DND-41 (cell line): ENCODE data around the gene ZSWIM6.

Source experiments
- ATAC-seq: fragments of 200-7000 bp; cut with Tn5 transposase; 3 replicates; pipeline ENCODE4 v1.9.1; 2021; ENCODE audit warnings: low read depth; ENCODE audit not compliant: insufficient read depth
- DNase-seq: peaks from one replicate; pipeline ENCODE4 v3.0.0-alpha.2; 2020
- H2AFZ ChIP-seq: 2 replicates; pipeline ENCODE4 v1.6.0; 2012; ENCODE audit warnings: low read depth, low read length
- H3K27ac ChIP-seq: 2 replicates; pipeline ENCODE4 v1.5.1; 2012; ENCODE audit warnings: low read length, inconsistent platforms
- H3K27me3 ChIP-seq: fragments of 200-600 bp; sonication (generic); 2 replicates; pipeline ENCODE4 v1.6.0; 2012; ENCODE audit warnings: low read length, mild to moderate bottlenecking, inconsistent platforms; ENCODE audit not compliant: insufficient read depth, poor library complexity
- H3K36me3 ChIP-seq: 2 replicates; pipeline ENCODE4 v1.5.1; 2012; ENCODE audit warnings: low read length, inconsistent platforms; ENCODE audit not compliant: insufficient read depth
- H3K4me1 ChIP-seq: 2 replicates; pipeline ENCODE4 v1.5.1; 2012; ENCODE audit warnings: mild to moderate bottlenecking, low read length; ENCODE audit not compliant: insufficient read depth
- H3K4me2 ChIP-seq: 2 replicates; pipeline ENCODE4 v1.6.0; 2012; ENCODE audit warnings: mild to moderate bottlenecking, moderate library complexity, low read length, inconsistent platforms; ENCODE audit not compliant: insufficient read depth
- H3K4me3 ChIP-seq, 2 experiments: fragments of 200-600 bp in 1 of 2; shearing (Covaris generic) in 1 of 2; 2 replicates each; pipeline ENCODE4 v1.5.1; 2012 to 2016; ENCODE audit warnings: inconsistent platforms in 2 of 2, low read length in 2 of 2, mild to moderate bottlenecking in 2 of 2, low read depth in 1 of 2, moderate library complexity in 1 of 2
- H3K79me2 ChIP-seq: 2 replicates; pipeline ENCODE4 v1.6.0; 2012; ENCODE audit warnings: low read length, inconsistent platforms; ENCODE audit not compliant: insufficient read depth
- H3K9ac ChIP-seq: 2 replicates; pipeline ENCODE4 v1.6.0; 2012; ENCODE audit warnings: low read depth, mild to moderate bottlenecking, inconsistent platforms, low read length, moderate library complexity
- H3K9me3 ChIP-seq: 2 replicates; pipeline ENCODE4 v1.5.1; 2012; ENCODE audit warnings: low read length, moderate library complexity, mild to moderate bottlenecking, inconsistent platforms; ENCODE audit not compliant: insufficient read depth, severe bottlenecking
- H4K20me1 ChIP-seq: 2 replicates; pipeline ENCODE4 v1.6.0; 2012; ENCODE audit warnings: low read length; ENCODE audit not compliant: insufficient read depth
- CTCF ChIP-seq: IDR thresholded peaks from 2 replicates; pipeline ENCODE4 v1.5.1; 2012; ENCODE audit warnings: borderline replicate concordance, low read length, moderate library complexity, mild to moderate bottlenecking; ENCODE audit not compliant: poor library complexity, severe bottlenecking; ENCODE audit errors: extremely low read depth
- EZH2 ChIP-seq: IDR thresholded peaks from 3 replicates; pipeline ENCODE4 v1.6.1; 2012; ENCODE audit warnings: borderline replicate concordance, low read depth, mild to moderate bottlenecking, moderate library complexity, low read length, inconsistent platforms; ENCODE audit not compliant: severe bottlenecking

ZSWIM6 gene

DNA sequence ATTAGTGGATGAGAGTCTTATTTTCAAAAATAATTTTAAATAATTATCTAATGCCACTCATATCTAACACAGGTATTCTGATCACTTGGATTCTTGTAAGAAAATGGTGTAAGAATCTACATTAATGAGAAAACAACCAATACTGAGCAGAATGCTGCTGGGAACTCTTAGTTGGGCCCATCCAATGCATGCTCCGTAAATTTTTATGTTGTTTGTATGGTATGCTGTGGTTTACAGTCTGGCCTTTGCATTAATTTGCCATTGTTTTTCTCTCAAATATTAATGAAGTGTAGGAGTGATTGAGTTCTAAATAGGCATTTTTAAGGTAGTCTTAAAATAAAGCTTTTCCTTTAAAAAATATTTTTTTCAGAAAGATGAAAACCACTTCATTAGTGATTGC, 133.4 kb downstream of the ZSWIM6 start:
- Histone ChIP-seq H3K9me3 (no peaks in the 10 kb centered on the region), H3K4me1 (no peaks in the 10 kb centered on the region), H3K4me2 (no peak overlapping the region), H3K27me3 (no peaks in the 10 kb centered on the region), H4K20me1 (no peaks in the 10 kb centered on the region), H3K4me3 (no peak overlapping the region), H3K27ac (no peak overlapping the region), H3K36me3 (no peaks in the 10 kb centered on the region), H3K9ac (no peak overlapping the region), H2AFZ (no peak overlapping the region), H3K79me2 (no peaks in the 10 kb centered on the region)
- DNase-seq (no peak), ATAC-seq (no peak)
- no peak for TF ChIP-seq EZH2

DNA sequence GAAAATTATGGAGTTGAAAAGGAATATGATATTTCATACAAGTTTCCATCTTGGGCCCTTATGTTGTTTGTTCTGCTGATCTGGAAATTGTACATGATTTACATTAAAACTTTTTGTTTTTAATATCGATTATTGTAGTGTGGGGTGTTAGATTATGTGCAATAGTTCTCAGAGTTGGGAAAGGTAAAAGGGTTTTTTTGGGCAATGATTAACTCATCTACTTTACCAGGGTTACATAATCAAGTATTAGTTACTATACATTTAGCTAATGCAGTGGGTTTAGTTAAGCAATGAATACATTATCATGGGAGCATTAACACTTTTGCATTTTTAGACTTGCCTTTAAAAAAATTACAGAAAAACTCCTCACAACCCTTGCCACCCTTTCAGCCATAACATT, 134.0 kb downstream of the ZSWIM6 start:
- Histone ChIP-seq H3K4me1 (no peaks in the 10 kb centered on the region), H3K36me3 (no peaks in the 10 kb centered on the region), H3K4me3 (no peak overlapping the region), H3K27ac (no peak overlapping the region), H3K79me2 (no peaks in the 10 kb centered on the region), H3K27me3 (no peaks in the 10 kb centered on the region), H3K9ac (no peak overlapping the region), H4K20me1 (no peaks in the 10 kb centered on the region), H3K4me2 (no peak overlapping the region), H2AFZ (no peak overlapping the region), H3K9me3 (no peaks in the 10 kb centered on the region)
- no peak for TF ChIP-seq EZH2
- TF ChIP-seq CTCF, result no peak
- no peak for DNase-seq
- no peak for ATAC-seq

- no peaks in the 10 kb centered on the region for H3K27me3 ChIP-seq
- H4K20me1 ChIP-seq, result no peaks in the 10 kb centered on the region
- ATAC-seq, result no peak
- no peak overlapping the region for H3K4me3 ChIP-seq
- TF ChIP-seq CTCF (no peak), EZH2 (no peak)
- DNase-seq, result no peak
- no peaks in the 10 kb centered on the region for H3K79me2 ChIP-seq
- H3K9ac ChIP-seq, result no peak overlapping the region
- H3K9me3 ChIP-seq, result no peaks in the 10 kb centered on the region
- H3K4me2 ChIP-seq, result no peak overlapping the region
- no peaks in the 10 kb centered on the region for H3K36me3 ChIP-seq
- no peak overlapping the region for H3K27ac ChIP-seq
- no peaks in the 10 kb centered on the region for H3K4me1 ChIP-seq
- no peak overlapping the region for H2AFZ ChIP-seq
Measured at GRCh38 chr5:61467766-61468482, 135.9 kb downstream of the ZSWIM6 start.

DNA sequence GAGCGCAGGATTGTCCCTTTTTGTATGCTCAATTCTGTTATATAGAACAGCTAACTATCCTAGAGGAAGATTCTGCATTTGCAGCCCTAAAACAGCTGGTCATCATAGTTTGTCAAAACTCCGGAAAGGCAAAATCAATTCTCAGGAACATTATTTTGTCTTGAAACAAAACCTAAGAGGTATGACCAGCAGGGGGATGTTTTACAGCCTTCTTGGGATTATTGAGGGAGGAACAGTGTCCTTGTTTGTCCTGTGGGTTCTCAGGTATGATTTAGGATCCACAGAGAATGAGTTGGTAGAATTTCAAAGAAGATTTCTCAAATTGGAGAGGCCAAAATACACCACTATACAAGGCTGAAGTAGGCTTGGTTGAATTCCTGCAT, 136.4 kb downstream of the ZSWIM6 start:
- H3K36me3 ChIP-seq, result no peaks in the 10 kb centered on the region
- no peak for TF ChIP-seq EZH2
- no peak for TF ChIP-seq CTCF
- H3K27ac ChIP-seq, result no peak overlapping the region
- H3K4me3 ChIP-seq, result no peak overlapping the region
- no peaks in the 10 kb centered on the region for H3K27me3 ChIP-seq
- no peaks in the 10 kb centered on the region for H3K4me1 ChIP-seq
- H3K9ac ChIP-seq, result no peak overlapping the region
- no peak overlapping the region for H3K4me2 ChIP-seq
- no peaks in the 10 kb centered on the region for H3K79me2 ChIP-seq
- no peak overlapping the region for H2AFZ ChIP-seq
- DNase-seq (no peak), ATAC-seq (no peak)
- H4K20me1 ChIP-seq, result no peaks in the 10 kb centered on the region
- H3K9me3 ChIP-seq, result no peaks in the 10 kb centered on the region
